ENCODE data around the gene SCN9A. TPM values are rescaled to one million over a fixed set of nuclear protein-coding genes. Genes with fewer than 3 reads are reported as not detected.

SCN9A gene
- total and polyA plus RNA-seq, 9 of the 15 experiments (the other 6 are each of a cell fraction or from before 2014, with no cell fraction given) = 1.4 to 22.8 (median 7.1) TPM

GRCh38 chr2:166419616-166419934 is 43.8 kb upstream of the SCN9A start (continued):
- TF ChIP-seq ZNF584 (CRISPR knock-in tag; IDR thresholded peaks at IDR 0.05; ENCODE audit: low read depth) (no peak), CC2D1A (IDR thresholded peaks at IDR 0.05) (peak; percentile 42; the same call in 1 of the 2 replicates)

- H4K20me1 ChIP-seq (replicated peaks; ENCODE audit: control insufficient read depth, insufficient read depth, low read length) = no peaks in the 10 kb centered on the region
- H3K4me1 ChIP-seq (replicated peaks in 1 of 2; ENCODE audit: control insufficient read depth in 2 of 2, insufficient read depth in 2 of 2, low read length in 2 of 2) = no peaks in the 10 kb centered on the region
- H3K4me3 ChIP-seq = no peak overlapping the region
- no peaks in the 10 kb centered on the region for H3K9me3 ChIP-seq (replicated peaks; ENCODE audit: control insufficient read depth, insufficient read depth, low read depth, low read length)
- intact Hi-C loops (cut with micrococcal nuclease) = loop anchor here (1.0 to 5.0 kb wide), 7 partner anchors 58 to 1427 kb away; no protein-coding TSS in a partner anchor
- DNase-seq (ENCODE audit: extremely low read depth in 1 of 4, low spot score in 3 of 4) = no peak
- in situ Hi-C loops (cut with MboI) = loop anchor here (10.0 to 25.0 kb wide), 2 partner anchors 234 to 482 kb away; no protein-coding TSS in a partner anchor
- no peak overlapping the region for H3K9ac ChIP-seq (ENCODE audit: insufficient read depth in 1 of 2, low read depth in 2 of 2, low read length in 2 of 2)
- no peaks in the 10 kb centered on the region for H3K9me1 ChIP-seq (ENCODE audit: control insufficient read depth, insufficient read depth, low read length)
- H3K4me2 ChIP-seq (ENCODE audit: insufficient read depth, low read length) = no peak overlapping the region
- H2AFZ ChIP-seq (ENCODE audit: low read depth, low read length) = peak overlapping the region; percentile 43
- no peak overlapping the region for H3K27ac ChIP-seq (ENCODE audit: extremely low read depth, low read depth, low read length)
- ChIA-PET CTCF (ENCODE audit: low intra/inter-chr PET ratio) (interaction anchor here (0.7 to 3.5 kb wide), 5 partner anchors 57 to 362 kb away, joined by 3 to 19 read pairs (median 6); no protein-coding TSS in a partner anchor), POLR2A (no interaction called here)
- FAIRE-seq = no peak
- H3K27me3 ChIP-seq (ENCODE audit: control insufficient read depth in 2 of 2, insufficient read depth in 2 of 2, low read length in 2 of 2) = no peaks in the 10 kb centered on the region
- peak; percentile 74 for ATAC-seq
- no TSS peak for BruUV-seq (replicated peaks)
- H3K36me3 ChIP-seq (ENCODE audit: control insufficient read depth, insufficient read depth, low read length) = no peaks in the 10 kb centered on the region
- WGBS (ENCODE audit: insufficient coverage, low coverage, missing lambda C conversion rate) = 19% methylated on average over 5 of the region's 5 CpGs
- H3K79me2 ChIP-seq (ENCODE audit: control insufficient read depth, insufficient read depth, low read length) = no peaks in the 10 kb centered on the region
- no peak for TF ChIP-seq E2F6 (IDR thresholded peaks at IDR 0.05; ENCODE audit: borderline replicate concordance in 1 of 2, extremely low read depth in 1 of 2, insufficient read depth in 1 of 2, insufficient read length in 1 of 2, low read depth in 1 of 2, low read length in 1 of 2, poor library complexity in 1 of 2, severe bottlenecking in 1 of 2)
- 0 out of 2 replicates have a peak, but pooled peaks have one; percentile 30 for TF ChIP-seq ZEB2 (IDR thresholded peaks at IDR 0.05)
- no peak for TF ChIP-seq ARID3B (CRISPR knock-in tag; IDR thresholded peaks at IDR 0.05; ENCODE audit: borderline replicate concordance)
- TF ChIP-seq ZFP36 (IDR thresholded peaks at IDR 0.05; ENCODE audit: low read depth, low read length, partially characterized antibody) = no peak
- TF ChIP-seq CREM (IDR thresholded peaks at IDR 0.05; ENCODE audit: low read depth) = no peak
- TF ChIP-seq ZNF830 (CRISPR knock-in tag; IDR thresholded peaks at IDR 0.05) = no peak
- TF ChIP-seq TFE3 (CRISPR knock-in tag; IDR thresholded peaks at IDR 0.05) = no peak
Measured at GRCh38 chr2:166418853-166419615, 43.3 kb upstream of the SCN9A start.
